OCI-LY1 (cell line): Measurements from ENCODE around the gene NSUN5.

Experiments
- EZH2 ChIP-seq: fragments of 200-600 bp; sonication (generic), shearing (Covaris generic); IDR thresholded peaks from 2 replicates; pipeline ENCODE4 v1.8.0; 2017; ENCODE audit warnings: borderline replicate concordance, mixed run types, mild to moderate bottlenecking, antibody characterized with exemption, low read length, moderate library complexity, mixed read lengths
- TF ChIP-seq, protein P1 (sequence below): fragments of 200-600 bp; sonication (generic), shearing (Covaris generic); IDR thresholded peaks from 2 replicates; pipeline ENCODE4 v1.5.1; 2017; ENCODE audit warnings: mild to moderate bottlenecking, antibody characterized with exemption, low read length, moderate library complexity, mixed read lengths

DNA sequence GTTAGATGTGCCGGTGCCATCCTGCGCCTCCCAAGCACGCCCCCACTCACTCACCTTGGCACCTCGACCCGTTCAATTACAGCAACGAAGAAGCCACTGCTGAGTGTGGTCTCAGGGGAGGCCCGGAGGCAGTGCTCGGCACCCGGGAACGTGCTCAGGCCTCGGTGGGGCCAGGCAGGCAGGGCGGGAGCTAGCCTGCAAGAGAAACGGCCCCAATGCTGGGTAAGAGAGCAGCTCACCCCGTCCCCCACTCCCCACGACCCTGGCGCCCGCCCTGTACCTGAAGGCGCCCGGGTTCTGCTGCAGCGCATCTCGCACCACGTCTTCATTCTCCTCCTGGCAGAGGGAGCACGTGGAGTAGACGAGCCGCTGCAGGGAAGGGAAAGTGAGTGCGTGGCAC, 5.1 kb downstream of the NSUN5 start:
- TF ChIP-seq, protein P1, sequence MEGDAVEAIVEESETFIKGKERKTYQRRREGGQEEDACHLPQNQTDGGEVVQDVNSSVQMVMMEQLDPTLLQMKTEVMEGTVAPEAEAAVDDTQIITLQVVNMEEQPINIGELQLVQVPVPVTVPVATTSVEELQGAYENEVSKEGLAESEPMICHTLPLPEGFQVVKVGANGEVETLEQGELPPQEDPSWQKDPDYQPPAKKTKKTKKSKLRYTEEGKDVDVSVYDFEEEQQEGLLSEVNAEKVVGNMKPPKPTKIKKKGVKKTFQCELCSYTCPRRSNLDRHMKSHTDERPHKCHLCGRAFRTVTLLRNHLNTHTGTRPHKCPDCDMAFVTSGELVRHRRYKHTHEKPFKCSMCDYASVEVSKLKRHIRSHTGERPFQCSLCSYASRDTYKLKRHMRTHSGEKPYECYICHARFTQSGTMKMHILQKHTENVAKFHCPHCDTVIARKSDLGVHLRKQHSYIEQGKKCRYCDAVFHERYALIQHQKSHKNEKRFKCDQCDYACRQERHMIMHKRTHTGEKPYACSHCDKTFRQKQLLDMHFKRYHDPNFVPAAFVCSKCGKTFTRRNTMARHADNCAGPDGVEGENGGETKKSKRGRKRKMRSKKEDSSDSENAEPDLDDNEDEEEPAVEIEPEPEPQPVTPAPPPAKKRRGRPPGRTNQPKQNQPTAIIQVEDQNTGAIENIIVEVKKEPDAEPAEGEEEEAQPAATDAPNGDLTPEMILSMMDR, result no peak
- TF ChIP-seq EZH2, result no peak
